ENCODE measurements around the gene ZDHHC17.
"Not testable (repeated sequence)": the region's sequence is repeated elsewhere in the genome, so short reads cannot be mapped to it uniquely, and the experiment has no call there.

Gene ZDHHC17

DNA sequence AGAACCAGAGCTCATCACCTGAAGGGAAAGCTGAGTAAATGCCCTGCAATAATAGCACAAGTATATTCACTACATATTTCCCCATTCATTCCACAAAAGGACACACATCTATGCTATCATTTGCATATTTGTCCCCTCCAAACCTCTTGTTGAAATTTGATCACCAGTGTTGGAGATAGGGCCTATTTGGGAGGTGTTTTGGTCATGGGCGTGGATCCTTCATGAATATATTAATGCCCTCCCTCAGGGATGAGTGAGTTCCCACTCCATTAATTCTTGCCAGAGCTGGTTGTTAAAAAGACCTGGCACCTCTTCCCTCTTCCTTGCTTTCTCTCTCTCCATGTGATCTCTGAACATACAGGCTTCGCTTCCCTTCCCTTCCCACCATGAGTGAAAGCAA, 18.6 kb upstream of the ZDHHC17 start:
- no peaks in the 10 kb centered on the region for H3K27me3 Mint-ChIP-seq
- H3K4me1 Mint-ChIP-seq (ENCODE audit: low read depth): peaks cover 11% of the 10 kb centered on the region
- H3K4me3 Mint-ChIP-seq: no peak overlapping the region
- no peaks in the 10 kb centered on the region for H3K9me3 Mint-ChIP-seq
- H3K36me3 Mint-ChIP-seq (ENCODE audit: low read depth): no peaks in the 10 kb centered on the region
- intact Hi-C loops (cut with micrococcal nuclease): no loop called here
- no peak overlapping the region for H3K27ac Mint-ChIP-seq

DNA sequence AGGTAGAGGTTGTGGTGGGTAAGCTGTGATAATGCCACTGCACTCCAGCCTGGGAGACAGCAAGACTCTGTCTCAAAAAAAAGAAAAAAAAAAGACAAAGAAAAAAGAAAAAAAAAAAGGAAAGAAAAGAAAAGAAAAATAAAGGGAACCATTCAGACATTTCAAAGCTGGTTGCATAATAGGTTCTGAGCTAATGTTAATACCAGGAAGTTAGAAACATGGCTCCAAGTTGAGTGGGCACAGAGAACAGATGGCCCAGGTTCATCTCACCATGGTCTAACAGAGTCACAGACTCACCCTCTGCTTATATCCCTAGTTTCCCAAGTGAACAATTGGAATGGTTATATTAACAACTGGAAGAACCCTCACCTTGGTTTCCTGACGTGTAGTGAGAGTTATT, 17.4 kb upstream of the ZDHHC17 start:
- peaks cover 11% of the 10 kb centered on the region for H3K4me1 Mint-ChIP-seq (ENCODE audit: low read depth)
- H3K9me3 Mint-ChIP-seq: no peaks in the 10 kb centered on the region
- intact Hi-C loops (cut with micrococcal nuclease): no loop called here
- H3K27me3 Mint-ChIP-seq: no peaks in the 10 kb centered on the region
- no peak overlapping the region for H3K27ac Mint-ChIP-seq
- H3K4me3 Mint-ChIP-seq: no peak overlapping the region
- no peaks in the 10 kb centered on the region for H3K36me3 Mint-ChIP-seq (ENCODE audit: low read depth)

DNA sequence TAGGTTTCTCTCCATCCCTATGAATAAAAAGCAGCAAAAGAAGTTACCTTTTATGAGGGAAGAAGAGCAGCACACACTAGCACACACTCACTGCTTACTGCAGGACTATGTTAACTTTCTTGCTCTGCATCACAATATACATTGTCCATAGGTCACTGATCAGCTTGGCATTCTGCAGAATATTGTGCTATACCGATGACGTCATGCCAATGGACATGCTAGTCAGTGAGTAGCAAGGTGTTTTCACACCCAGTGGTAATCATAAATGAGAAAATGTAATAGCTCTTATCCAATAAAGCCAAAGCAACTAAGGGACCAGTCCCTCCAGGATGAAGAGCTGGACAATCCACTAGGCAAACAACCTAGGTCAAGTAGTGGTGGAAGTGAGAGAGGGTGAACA, 16.7 kb upstream of the ZDHHC17 start:
- Mint-ChIP-seq H3K27me3 (no peaks in the 10 kb centered on the region), H3K4me3 (no peak overlapping the region), H3K27ac (no peak overlapping the region), H3K36me3 (ENCODE audit: low read depth) (no peaks in the 10 kb centered on the region), H3K9me3 (no peaks in the 10 kb centered on the region), H3K4me1 (ENCODE audit: low read depth) (peaks cover 11% of the 10 kb centered on the region)
- intact Hi-C loops (cut with micrococcal nuclease): no loop called here

- no peaks in the 10 kb centered on the region for H3K27me3 Mint-ChIP-seq
- no peak overlapping the region for H3K27ac Mint-ChIP-seq
- H3K36me3 Mint-ChIP-seq (ENCODE audit: low read depth): no peaks in the 10 kb centered on the region
- H3K4me1 Mint-ChIP-seq (ENCODE audit: low read depth): peaks cover 6% of the 10 kb centered on the region
- H3K9me3 Mint-ChIP-seq: no peaks in the 10 kb centered on the region
- H3K4me3 Mint-ChIP-seq: no peak overlapping the region
- intact Hi-C loops (cut with micrococcal nuclease): no loop called here
Measured at GRCh38 chr12:76755829-76756379, 8.0 kb upstream of the ZDHHC17 start.

DNA sequence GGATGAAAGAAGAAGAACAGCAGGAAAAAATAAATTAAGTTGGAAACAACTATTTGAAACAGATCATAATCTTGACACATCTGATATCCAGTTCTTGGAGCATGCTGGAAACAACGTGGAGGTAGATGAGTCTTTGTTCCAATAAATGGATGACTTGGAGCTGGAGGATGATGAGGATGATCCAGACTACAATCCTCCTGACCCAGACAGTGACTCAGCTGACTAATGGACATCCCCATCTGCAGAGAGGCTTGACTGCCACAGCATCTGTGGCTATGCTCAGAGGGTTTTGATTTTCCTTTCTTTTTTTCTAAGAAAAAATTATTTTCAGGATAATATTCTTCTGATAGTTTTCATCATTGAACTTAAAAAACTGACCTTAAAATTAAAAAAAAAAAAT, 6.2 kb upstream of the ZDHHC17 start:
- no peak overlapping the region for H3K27ac Mint-ChIP-seq
- H3K36me3 Mint-ChIP-seq (ENCODE audit: low read depth): no peaks in the 10 kb centered on the region
- H3K27me3 Mint-ChIP-seq: no peaks in the 10 kb centered on the region
- no peaks in the 10 kb centered on the region for H3K9me3 Mint-ChIP-seq
- H3K4me3 Mint-ChIP-seq: no peak overlapping the region
- intact Hi-C loops (cut with micrococcal nuclease): no loop called here
- H3K4me1 Mint-ChIP-seq (ENCODE audit: low read depth): peaks cover 6% of the 10 kb centered on the region

- peaks cover 37% of the 10 kb centered on the region for H3K4me1 Mint-ChIP-seq (ENCODE audit: low read depth)
- peak overlapping the region; percentile 94 for H3K4me3 Mint-ChIP-seq
- no peaks in the 10 kb centered on the region for H3K27me3 Mint-ChIP-seq
- H3K27ac Mint-ChIP-seq: peak overlapping the region; percentile 98
- H3K9me3 Mint-ChIP-seq: no peaks in the 10 kb centered on the region
- peaks cover 16% of the 10 kb centered on the region for H3K36me3 Mint-ChIP-seq (ENCODE audit: low read depth)
- intact Hi-C loops (cut with micrococcal nuclease): loop anchor here (10.0 kb wide), 1 partner anchor 1248 kb away; the partner anchor contains the start of gene KRR1
Measured at GRCh38 chr12:76762601-76762980, 1.3 kb upstream of the ZDHHC17 start.

GRCh38 chr12:76764856-76765255, 941 bp downstream of the ZDHHC17 start:
- intact Hi-C loops (cut with micrococcal nuclease): loop anchor here (2.0 to 10.0 kb wide), 3 partner anchors 26 to 1250 kb away; partner anchors contain the start of genes KRR1 and OSBPL8
- Mint-ChIP-seq H3K4me1 (ENCODE audit: low read depth) (peaks cover 49% of the 10 kb centered on the region), H3K27ac (peak overlapping the region; percentile 98), H3K4me3 (peak overlapping the region; percentile 94), H3K27me3 (no peaks in the 10 kb centered on the region), H3K9me3 (no peaks in the 10 kb centered on the region), H3K36me3 (ENCODE audit: low read depth) (peaks cover 16% of the 10 kb centered on the region)

- no peaks in the 10 kb centered on the region for H3K9me3 Mint-ChIP-seq
- peak overlapping the region; percentile 98 for H3K27ac Mint-ChIP-seq
- intact Hi-C loops (cut with micrococcal nuclease): loop anchor here (2.0 to 10.0 kb wide), 3 partner anchors 25 to 1251 kb away; partner anchors contain the start of genes KRR1 and OSBPL8
- H3K4me3 Mint-ChIP-seq: peak overlapping the region; percentile 94
- H3K27me3 Mint-ChIP-seq: no peaks in the 10 kb centered on the region
- peaks cover 54% of the 10 kb centered on the region for H3K4me1 Mint-ChIP-seq (ENCODE audit: low read depth)
- H3K36me3 Mint-ChIP-seq (ENCODE audit: low read depth): peaks cover 16% of the 10 kb centered on the region
Measured at GRCh38 chr12:76765598-76765997, 1.7 kb downstream of the ZDHHC17 start.

- no peak overlapping the region for H3K4me3 Mint-ChIP-seq
- H3K27me3 Mint-ChIP-seq: no peaks in the 10 kb centered on the region
- H3K4me1 Mint-ChIP-seq (ENCODE audit: low read depth): peaks cover 51% of the 10 kb centered on the region
- no peak overlapping the region for H3K27ac Mint-ChIP-seq
- intact Hi-C loops (cut with micrococcal nuclease): loop anchor here (10.0 kb wide), 1 partner anchor 1251 kb away; the partner anchor contains the start of gene KRR1
- peaks cover 16% of the 10 kb centered on the region for H3K36me3 Mint-ChIP-seq (ENCODE audit: low read depth)
- H3K9me3 Mint-ChIP-seq: no peaks in the 10 kb centered on the region
Measured at GRCh38 chr12:76766161-76766560, 2.2 kb downstream of the ZDHHC17 start.

DNA sequence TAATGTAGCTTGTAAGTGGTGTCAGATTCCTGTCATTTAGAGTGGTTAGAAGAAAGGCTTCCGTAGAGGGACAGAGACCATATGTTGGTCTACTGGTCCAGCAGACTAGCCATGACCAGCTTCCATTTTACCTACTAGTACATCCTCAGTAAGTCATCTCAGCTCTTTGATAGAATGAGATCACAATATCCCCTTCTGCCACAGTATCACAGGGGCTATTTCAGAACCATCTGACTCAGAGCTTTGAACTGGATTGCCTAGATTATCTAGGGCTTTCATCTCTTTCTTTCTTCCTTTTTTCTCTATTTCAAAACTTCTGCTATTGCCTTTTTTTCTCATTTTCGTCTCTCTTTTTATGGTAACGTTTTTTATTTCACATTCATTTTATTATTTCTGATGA, 4.7 kb downstream of the ZDHHC17 start:
- no peaks in the 10 kb centered on the region for H3K9me3 Mint-ChIP-seq
- no peak overlapping the region for H3K27ac Mint-ChIP-seq
- H3K4me3 Mint-ChIP-seq: peak overlapping the region; percentile 20
- intact Hi-C loops (cut with micrococcal nuclease): loop anchor here (10.0 kb wide), 1 partner anchor 1254 kb away; the partner anchor contains the start of gene KRR1
- H3K4me1 Mint-ChIP-seq (ENCODE audit: low read depth): peaks cover 59% of the 10 kb centered on the region
- H3K27me3 Mint-ChIP-seq: no peaks in the 10 kb centered on the region
- peaks cover 22% of the 10 kb centered on the region for H3K36me3 Mint-ChIP-seq (ENCODE audit: low read depth)

DNA sequence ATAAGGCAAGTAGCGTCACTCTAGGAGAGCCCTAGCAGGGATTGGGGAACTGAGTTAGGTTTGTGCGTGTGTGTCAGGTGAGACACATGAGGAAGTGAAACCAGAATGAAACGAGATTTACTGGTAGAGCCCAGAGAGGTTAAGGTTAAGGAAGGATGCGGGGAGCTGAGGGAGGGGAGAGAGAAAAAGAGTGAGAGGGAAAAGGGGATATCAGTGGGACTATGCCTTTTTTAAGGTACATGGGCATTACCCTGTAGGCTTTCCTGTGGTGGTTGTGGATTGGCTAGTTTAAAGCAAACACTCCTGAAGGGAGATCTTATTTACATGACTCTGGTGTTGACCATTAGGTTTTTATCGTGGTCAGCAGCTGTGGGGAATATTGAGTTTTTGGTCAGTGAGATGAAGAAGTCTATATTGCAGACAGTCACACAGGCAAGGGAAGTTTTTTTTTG, 13.9 kb downstream of the ZDHHC17 start:
- H3K4me1 Mint-ChIP-seq (ENCODE audit: low read depth): peaks cover 26% of the 10 kb centered on the region
- no peaks in the 10 kb centered on the region for H3K27me3 Mint-ChIP-seq
- no peak overlapping the region for H3K4me3 Mint-ChIP-seq
- H3K27ac Mint-ChIP-seq: no peak overlapping the region
- H3K9me3 Mint-ChIP-seq: peaks cover 30% of the 10 kb centered on the region
- intact Hi-C loops (cut with micrococcal nuclease): no loop called here
- peaks cover 36% of the 10 kb centered on the region for H3K36me3 Mint-ChIP-seq (ENCODE audit: low read depth)

GRCh38 chr12:76778364-76778763, 14.4 kb downstream of the ZDHHC17 start:
- Mint-ChIP-seq H3K4me3 (no peak overlapping the region), H3K9me3 (peaks cover 35% of the 10 kb centered on the region), H3K36me3 (ENCODE audit: low read depth) (peaks cover 36% of the 10 kb centered on the region), H3K27me3 (no peaks in the 10 kb centered on the region), H3K4me1 (ENCODE audit: low read depth) (peaks cover 20% of the 10 kb centered on the region), H3K27ac (no peak overlapping the region)
- intact Hi-C loops (cut with micrococcal nuclease): no loop called here

DNA sequence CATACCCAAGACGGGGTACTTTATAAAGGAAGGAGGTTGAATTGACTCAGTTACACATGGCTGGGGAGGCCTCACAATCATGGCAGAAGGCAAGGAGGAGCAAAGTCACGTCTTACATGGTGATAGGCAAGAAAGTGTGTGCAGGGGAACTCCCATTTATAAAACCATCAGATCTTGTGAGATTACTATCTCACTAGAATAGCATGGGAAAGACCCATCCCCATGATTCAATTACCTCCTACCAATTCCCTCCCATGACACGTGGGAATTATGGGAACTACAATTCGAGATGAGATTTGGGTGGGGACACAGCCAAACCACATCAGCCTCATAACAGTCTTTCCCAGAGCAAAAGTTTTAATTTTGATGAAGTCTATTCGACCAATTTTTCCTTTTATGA, 15.4 kb downstream of the ZDHHC17 start:
- Mint-ChIP-seq H3K4me1 (ENCODE audit: low read depth) (peaks cover 19% of the 10 kb centered on the region), H3K36me3 (ENCODE audit: low read depth) (peaks cover 36% of the 10 kb centered on the region), H3K9me3 (peaks cover 42% of the 10 kb centered on the region)
- H3K27me3 Mint-ChIP-seq; H3K4me3 Mint-ChIP-seq; intact Hi-C loops (cut with micrococcal nuclease); H3K27ac Mint-ChIP-seq: not testable (repeated sequence)

- H3K4me3 Mint-ChIP-seq: no peak overlapping the region
- H3K4me1 Mint-ChIP-seq (ENCODE audit: low read depth): peaks cover 19% of the 10 kb centered on the region
- H3K9me3 Mint-ChIP-seq: peaks cover 42% of the 10 kb centered on the region
- peaks cover 36% of the 10 kb centered on the region for H3K36me3 Mint-ChIP-seq (ENCODE audit: low read depth)
- intact Hi-C loops (cut with micrococcal nuclease): no loop called here
- H3K27ac Mint-ChIP-seq: no peak overlapping the region
- no peaks in the 10 kb centered on the region for H3K27me3 Mint-ChIP-seq
Measured at GRCh38 chr12:76781321-76781720, 17.4 kb downstream of the ZDHHC17 start.

DNA sequence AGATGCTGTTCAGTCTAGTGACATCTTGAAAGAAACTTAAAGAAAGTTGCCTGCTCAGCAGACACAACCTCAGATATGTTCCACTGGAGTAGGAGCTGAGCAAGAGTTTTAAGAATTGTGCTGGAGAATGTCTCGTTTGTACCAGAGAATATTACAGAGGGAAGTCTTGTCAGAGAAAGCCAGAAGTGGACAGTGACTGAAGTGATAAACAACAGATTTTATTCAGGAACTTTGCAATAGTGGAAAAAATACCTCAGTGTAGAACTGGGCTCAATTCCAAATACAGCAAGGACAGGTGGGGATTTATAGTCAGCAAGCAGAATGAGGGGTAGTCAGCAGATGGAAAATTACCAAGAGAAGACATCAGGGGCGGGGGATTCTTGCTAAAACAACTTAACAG, 18.6 kb downstream of the ZDHHC17 start:
- intact Hi-C loops (cut with micrococcal nuclease): no loop called here
- H3K27me3 Mint-ChIP-seq: no peaks in the 10 kb centered on the region
- H3K4me1 Mint-ChIP-seq (ENCODE audit: low read depth): peaks cover 17% of the 10 kb centered on the region
- peaks cover 36% of the 10 kb centered on the region for H3K36me3 Mint-ChIP-seq (ENCODE audit: low read depth)
- peaks cover 42% of the 10 kb centered on the region for H3K9me3 Mint-ChIP-seq
- no peak overlapping the region for H3K4me3 Mint-ChIP-seq
- H3K27ac Mint-ChIP-seq: no peak overlapping the region
